B cell (primary cell): ENCODE measurements around the gene FANCL.

Experiments used
- EZH2 ChIP-seq: IDR thresholded peaks from 2 replicates; pipeline ENCODE4 v1.6.1; 2012; ENCODE audit warnings: borderline replicate concordance, low read depth, mild to moderate bottlenecking, moderate library complexity, low read length; ENCODE audit not compliant: insufficient read depth, poor library complexity, severe bottlenecking
- TF ChIP-seq, protein P1 (sequence below): fragments of 200-600 bp; IDR thresholded peaks from one replicate; pipeline ENCODE4 v1.8.0; 2022; ENCODE audit warnings: antibody characterized with exemption, mild to moderate bottlenecking

DNA sequence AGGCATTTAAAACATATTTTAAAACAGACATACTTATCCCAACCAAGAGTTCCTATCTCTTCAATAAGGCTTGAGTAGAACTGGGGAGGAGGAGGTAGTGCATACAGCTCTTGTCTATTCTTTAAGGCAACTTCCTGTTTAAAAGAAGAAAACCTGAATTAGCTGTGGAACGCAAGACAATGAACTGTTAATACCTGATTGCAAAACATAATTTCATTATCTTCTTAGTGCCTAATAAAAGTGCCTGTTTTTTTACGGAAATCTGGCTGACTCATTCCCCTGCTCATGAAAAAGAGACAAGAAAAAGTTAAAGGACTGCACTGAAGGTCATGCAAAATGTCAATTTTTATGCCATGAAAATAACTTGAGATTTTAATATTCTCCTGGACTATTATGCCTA, 19.2 kb downstream of the FANCL start:
- TF ChIP-seq, protein P1, sequence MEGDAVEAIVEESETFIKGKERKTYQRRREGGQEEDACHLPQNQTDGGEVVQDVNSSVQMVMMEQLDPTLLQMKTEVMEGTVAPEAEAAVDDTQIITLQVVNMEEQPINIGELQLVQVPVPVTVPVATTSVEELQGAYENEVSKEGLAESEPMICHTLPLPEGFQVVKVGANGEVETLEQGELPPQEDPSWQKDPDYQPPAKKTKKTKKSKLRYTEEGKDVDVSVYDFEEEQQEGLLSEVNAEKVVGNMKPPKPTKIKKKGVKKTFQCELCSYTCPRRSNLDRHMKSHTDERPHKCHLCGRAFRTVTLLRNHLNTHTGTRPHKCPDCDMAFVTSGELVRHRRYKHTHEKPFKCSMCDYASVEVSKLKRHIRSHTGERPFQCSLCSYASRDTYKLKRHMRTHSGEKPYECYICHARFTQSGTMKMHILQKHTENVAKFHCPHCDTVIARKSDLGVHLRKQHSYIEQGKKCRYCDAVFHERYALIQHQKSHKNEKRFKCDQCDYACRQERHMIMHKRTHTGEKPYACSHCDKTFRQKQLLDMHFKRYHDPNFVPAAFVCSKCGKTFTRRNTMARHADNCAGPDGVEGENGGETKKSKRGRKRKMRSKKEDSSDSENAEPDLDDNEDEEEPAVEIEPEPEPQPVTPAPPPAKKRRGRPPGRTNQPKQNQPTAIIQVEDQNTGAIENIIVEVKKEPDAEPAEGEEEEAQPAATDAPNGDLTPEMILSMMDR: no peak
- TF ChIP-seq EZH2: no peak
